ENCODE data around the gene NF2.

GRCh38 chr22:29604076-29604360 lies 585 bp downstream of the NF2 start:
- TF ChIP-seq POLR2A (IDR thresholded peaks at IDR 0.05) (no peak), CTCF (IDR thresholded peaks at IDR 0.05) (no peak)

Measured in right lobe of liver (tissue), 4 donors.